WTC11 (cell line): Measurements from ENCODE around the gene APOBEC2.

Experiments used
- ATF2 ChIP-seq: sonication (generic); formaldehyde crosslinking; IDR thresholded peaks from 2 replicates; pipeline ENCODE4 v1.8.1; 2022; ENCODE audit warnings: low read depth, missing genetic modification reagents, borderline replicate concordance
- CTCF ChIP-seq: fragments of 200-600 bp; IDR thresholded peaks from 2 replicates; pipeline ENCODE4 v1.8.0; 2022; ENCODE audit warnings: antibody characterized with exemption
- SMAD3 ChIP-seq: sonication (generic); formaldehyde crosslinking; IDR thresholded peaks from 2 replicates; pipeline ENCODE4 v1.8.0; 2022; ENCODE audit warnings: missing genetic modification reagents, mild to moderate bottlenecking, borderline replicate concordance
- SMAD4 ChIP-seq: sonication (generic); formaldehyde crosslinking; IDR thresholded peaks from 2 replicates; pipeline ENCODE4 v1.8.0; 2022; ENCODE audit warnings: mild to moderate bottlenecking, missing genetic modification reagents
- USF2 ChIP-seq: sonication (generic); formaldehyde crosslinking; IDR thresholded peaks from 2 replicates; pipeline ENCODE4 v1.8.1; 2023; ENCODE audit warnings: mild to moderate bottlenecking, missing genetic modification reagents, moderate library complexity
- TF ChIP-seq, protein P1 (sequence below): fragments of 250-450 bp; sonication (Bioruptor Pico); IDR thresholded peaks from 2 replicates; pipeline ENCODE4 v1.9.0; 2021; ENCODE audit warnings: mild to moderate bottlenecking, borderline replicate concordance
- TF ChIP-seq, protein P2 (sequence below): sonication (generic); formaldehyde crosslinking; IDR thresholded peaks from 2 replicates; pipeline ENCODE4 v1.8.0; 2022; ENCODE audit warnings: mild to moderate bottlenecking, missing genetic modification reagents

DNA sequence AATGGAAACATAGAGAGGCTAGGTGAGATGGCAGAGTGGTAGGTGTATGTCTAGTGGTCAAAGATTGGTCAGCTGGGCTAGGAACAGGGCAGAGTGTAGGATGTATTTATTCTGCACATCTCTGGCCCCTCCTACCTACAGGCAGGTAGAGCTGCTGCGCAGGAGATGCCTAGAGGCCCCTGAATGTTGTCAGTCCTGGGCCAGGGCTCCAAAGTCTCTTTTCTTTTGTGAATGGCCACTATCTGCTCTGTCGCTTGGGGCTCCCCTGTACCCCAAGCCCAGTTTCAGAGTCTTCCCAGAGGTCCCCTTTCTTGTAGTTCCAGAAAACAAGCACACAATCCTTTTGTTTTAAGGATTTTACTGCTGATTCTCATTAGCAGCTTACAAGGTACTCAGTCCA lies 5.7 kb upstream of the APOBEC2 start:
- TF ChIP-seq CTCF, result no peak
- TF ChIP-seq, protein P1, sequence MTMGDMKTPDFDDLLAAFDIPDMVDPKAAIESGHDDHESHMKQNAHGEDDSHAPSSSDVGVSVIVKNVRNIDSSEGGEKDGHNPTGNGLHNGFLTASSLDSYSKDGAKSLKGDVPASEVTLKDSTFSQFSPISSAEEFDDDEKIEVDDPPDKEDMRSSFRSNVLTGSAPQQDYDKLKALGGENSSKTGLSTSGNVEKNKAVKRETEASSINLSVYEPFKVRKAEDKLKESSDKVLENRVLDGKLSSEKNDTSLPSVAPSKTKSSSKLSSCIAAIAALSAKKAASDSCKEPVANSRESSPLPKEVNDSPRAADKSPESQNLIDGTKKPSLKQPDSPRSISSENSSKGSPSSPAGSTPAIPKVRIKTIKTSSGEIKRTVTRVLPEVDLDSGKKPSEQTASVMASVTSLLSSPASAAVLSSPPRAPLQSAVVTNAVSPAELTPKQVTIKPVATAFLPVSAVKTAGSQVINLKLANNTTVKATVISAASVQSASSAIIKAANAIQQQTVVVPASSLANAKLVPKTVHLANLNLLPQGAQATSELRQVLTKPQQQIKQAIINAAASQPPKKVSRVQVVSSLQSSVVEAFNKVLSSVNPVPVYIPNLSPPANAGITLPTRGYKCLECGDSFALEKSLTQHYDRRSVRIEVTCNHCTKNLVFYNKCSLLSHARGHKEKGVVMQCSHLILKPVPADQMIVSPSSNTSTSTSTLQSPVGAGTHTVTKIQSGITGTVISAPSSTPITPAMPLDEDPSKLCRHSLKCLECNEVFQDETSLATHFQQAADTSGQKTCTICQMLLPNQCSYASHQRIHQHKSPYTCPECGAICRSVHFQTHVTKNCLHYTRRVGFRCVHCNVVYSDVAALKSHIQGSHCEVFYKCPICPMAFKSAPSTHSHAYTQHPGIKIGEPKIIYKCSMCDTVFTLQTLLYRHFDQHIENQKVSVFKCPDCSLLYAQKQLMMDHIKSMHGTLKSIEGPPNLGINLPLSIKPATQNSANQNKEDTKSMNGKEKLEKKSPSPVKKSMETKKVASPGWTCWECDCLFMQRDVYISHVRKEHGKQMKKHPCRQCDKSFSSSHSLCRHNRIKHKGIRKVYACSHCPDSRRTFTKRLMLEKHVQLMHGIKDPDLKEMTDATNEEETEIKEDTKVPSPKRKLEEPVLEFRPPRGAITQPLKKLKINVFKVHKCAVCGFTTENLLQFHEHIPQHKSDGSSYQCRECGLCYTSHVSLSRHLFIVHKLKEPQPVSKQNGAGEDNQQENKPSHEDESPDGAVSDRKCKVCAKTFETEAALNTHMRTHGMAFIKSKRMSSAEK (CRISPR knock-in tag), result no peak
- no peak for TF ChIP-seq USF2 (CRISPR knock-in tag)
- no peak for TF ChIP-seq ATF2 (CRISPR knock-in tag)
- no peak for TF ChIP-seq SMAD3 (CRISPR knock-in tag)
- TF ChIP-seq SMAD4 (CRISPR knock-in tag), result no peak
- TF ChIP-seq, protein P2, sequence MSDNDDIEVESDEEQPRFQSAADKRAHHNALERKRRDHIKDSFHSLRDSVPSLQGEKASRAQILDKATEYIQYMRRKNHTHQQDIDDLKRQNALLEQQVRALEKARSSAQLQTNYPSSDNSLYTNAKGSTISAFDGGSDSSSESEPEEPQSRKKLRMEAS (CRISPR knock-in tag), result no peak
